Gastrocnemius medialis (tissue), 4 donors: Measurements from ENCODE around the gene CXXC1.

Source experiments
- POLR2A ChIP-seq, 2 donors: fragments of 450-650 bp; IDR thresholded peaks; one replicate each; pipeline ENCODE4 v1.6.1; 2017; ENCODE audit warnings: antibody characterized with exemption in 2 of 2, mild to moderate bottlenecking in 2 of 2, moderate library complexity in 2 of 2
- TF ChIP-seq, protein P1 (sequence below), 5 experiments: fragments of 450-650 bp in 3 of 5; fragments of 200-600 bp in 2 of 5; sonication (generic) in 2 of 5; IDR thresholded peaks in 4 of 5; conservative IDR thresholded peaks in 1 of 5; 1 replicate in 4 of 5; 2 replicates in 1 of 5; pipeline ENCODE4 v1.5.1; 2016 to 2019; ENCODE audit warnings: antibody characterized with exemption in 5 of 5, mild to moderate bottlenecking in 3 of 5, moderate library complexity in 3 of 5

DNA sequence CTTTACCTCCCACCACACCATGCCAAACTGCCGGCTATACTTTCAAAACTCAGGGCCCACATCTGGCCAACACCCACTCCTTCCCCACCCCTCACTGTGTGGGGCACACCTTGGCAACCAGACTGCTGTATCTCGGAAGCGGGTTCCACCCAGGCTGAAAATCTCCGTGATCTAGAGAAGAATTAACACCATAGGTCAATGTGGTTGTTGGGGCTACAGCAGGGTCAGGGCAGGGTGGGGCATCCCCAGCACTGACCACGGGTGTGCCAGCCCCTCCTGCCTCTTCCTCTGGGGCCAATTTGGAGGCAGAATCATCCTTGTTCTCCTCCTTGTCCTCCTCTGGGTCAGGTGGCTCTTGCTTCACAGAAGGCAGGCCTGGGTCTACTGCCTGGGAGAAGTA lies 14.9 kb downstream of the CXXC1 start:
- TF ChIP-seq POLR2A (IDR thresholded peaks at IDR 0.05), result no peak
- TF ChIP-seq, protein P1, sequence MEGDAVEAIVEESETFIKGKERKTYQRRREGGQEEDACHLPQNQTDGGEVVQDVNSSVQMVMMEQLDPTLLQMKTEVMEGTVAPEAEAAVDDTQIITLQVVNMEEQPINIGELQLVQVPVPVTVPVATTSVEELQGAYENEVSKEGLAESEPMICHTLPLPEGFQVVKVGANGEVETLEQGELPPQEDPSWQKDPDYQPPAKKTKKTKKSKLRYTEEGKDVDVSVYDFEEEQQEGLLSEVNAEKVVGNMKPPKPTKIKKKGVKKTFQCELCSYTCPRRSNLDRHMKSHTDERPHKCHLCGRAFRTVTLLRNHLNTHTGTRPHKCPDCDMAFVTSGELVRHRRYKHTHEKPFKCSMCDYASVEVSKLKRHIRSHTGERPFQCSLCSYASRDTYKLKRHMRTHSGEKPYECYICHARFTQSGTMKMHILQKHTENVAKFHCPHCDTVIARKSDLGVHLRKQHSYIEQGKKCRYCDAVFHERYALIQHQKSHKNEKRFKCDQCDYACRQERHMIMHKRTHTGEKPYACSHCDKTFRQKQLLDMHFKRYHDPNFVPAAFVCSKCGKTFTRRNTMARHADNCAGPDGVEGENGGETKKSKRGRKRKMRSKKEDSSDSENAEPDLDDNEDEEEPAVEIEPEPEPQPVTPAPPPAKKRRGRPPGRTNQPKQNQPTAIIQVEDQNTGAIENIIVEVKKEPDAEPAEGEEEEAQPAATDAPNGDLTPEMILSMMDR (IDR thresholded peaks at IDR 0.05 in 4 of 5, conservative IDR thresholded peaks at IDR 0.05 in 1 of 5), result no peak
